ENCODE data around the gene LRRC27.

DNA sequence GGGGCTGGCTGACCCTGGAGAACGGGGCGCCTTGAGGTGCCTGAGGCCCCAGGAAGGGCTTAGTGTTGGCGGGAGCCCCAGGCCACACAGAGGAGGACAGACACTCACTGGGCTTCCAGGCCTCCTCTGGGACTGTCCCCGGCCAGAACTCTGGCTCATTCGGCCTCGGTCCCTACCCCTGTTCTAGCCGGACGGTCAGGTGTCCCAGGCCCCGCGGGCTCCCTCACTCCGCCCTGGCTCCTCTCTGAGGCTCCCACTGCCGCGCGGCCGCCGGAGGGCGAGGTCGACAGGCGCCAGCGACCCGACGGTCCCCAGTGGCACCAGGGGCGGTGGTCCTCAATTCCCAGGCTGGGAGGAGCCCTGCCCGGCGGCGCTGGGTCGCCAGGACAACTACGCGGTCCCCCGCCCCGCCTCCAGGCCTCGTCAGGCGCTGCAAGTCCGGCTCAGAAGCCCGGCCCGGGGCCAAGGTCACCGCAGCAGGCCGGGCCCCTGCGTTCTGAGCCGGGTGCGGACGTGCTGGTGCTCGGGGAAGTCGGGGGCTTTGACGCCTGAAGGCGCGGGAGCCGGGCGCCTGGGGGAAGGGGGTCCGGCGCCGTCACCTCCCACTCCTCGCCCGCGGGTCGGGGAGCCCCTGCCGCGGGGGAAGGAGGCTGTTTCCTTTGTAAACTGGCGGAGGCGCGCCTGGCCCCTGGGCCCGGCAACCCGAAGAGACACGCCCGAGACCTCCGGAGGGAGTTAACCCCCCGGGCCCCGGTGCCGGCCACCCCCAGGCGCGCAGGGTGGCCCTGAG lies 63.9 kb downstream of the LRRC27 start:
- TF ChIP-seq POLR2A (IDR thresholded peaks at IDR 0.05) (no peak), POLR2AphosphoS5 (IDR thresholded peaks at IDR 0.05) (peak; percentile 40 to 80 (median 70))
- TF ChIP-seq, protein P1, sequence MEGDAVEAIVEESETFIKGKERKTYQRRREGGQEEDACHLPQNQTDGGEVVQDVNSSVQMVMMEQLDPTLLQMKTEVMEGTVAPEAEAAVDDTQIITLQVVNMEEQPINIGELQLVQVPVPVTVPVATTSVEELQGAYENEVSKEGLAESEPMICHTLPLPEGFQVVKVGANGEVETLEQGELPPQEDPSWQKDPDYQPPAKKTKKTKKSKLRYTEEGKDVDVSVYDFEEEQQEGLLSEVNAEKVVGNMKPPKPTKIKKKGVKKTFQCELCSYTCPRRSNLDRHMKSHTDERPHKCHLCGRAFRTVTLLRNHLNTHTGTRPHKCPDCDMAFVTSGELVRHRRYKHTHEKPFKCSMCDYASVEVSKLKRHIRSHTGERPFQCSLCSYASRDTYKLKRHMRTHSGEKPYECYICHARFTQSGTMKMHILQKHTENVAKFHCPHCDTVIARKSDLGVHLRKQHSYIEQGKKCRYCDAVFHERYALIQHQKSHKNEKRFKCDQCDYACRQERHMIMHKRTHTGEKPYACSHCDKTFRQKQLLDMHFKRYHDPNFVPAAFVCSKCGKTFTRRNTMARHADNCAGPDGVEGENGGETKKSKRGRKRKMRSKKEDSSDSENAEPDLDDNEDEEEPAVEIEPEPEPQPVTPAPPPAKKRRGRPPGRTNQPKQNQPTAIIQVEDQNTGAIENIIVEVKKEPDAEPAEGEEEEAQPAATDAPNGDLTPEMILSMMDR (IDR thresholded peaks at IDR 0.05 in 8 of 11, conservative IDR thresholded peaks at IDR 0.05 in 3 of 11): peak in 2 of 11 experiments; percentile 10 to 14

All from spleen (tissue), 7 donors.